Activated CD4-positive, alpha-beta T cell treated with anti-CD3 and anti-CD28 coated beads for 4 hours (primary cell): ENCODE data around the gene CDC42EP5.

Experiments
- DNase-seq, 2 donors: peaks; one replicate each; pipeline ENCODE4 v3.0.0-alpha.2; 2020

The CDC42EP5 gene

GRCh38 chr19:54461613-54462012, 11.5 kb downstream of the CDC42EP5 start:
- no peak for DNase-seq

GRCh38 chr19:54461210-54461609, 11.9 kb downstream of the CDC42EP5 start:
- DNase-seq = no peak

DNA sequence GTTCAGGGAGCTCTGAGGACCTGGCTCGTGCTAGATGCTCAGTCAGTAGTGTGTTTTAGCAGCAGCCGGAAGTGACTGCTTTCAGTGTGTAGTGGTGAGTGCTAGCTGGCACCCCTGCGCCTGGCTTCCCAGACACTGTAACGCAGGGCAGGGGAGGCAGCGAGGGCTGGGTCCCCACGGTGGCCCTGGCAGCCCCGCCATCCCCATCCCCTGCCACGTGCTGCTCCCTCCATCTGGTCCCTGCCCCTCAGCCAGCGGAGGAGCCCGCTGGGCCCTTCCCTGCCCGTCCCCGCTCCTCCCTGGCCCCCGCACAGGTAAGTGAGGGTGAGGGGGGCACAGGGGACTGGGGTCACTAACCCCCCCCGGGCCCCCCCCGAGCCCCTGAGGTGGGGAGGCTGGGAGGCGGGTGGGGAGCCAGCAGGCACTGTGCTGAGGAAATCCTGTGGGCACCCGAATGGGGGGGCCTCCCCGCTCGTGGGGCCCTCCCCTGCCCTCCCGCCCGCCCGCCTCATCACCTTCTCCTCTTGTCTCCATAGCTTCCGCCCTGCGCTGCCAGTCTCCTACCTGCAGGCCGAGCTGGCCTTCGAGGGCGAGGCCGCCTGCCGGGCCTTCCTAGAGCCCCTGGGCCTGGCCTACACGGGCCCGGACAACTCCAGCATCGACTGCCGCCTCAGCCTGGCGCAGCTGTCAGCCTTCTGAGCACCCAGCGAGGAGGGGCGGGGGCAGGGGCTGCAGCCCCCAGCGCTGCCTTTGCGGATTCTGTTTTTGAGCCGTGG, 12.7 kb downstream of the CDC42EP5 start:
- no peak for DNase-seq

DNA sequence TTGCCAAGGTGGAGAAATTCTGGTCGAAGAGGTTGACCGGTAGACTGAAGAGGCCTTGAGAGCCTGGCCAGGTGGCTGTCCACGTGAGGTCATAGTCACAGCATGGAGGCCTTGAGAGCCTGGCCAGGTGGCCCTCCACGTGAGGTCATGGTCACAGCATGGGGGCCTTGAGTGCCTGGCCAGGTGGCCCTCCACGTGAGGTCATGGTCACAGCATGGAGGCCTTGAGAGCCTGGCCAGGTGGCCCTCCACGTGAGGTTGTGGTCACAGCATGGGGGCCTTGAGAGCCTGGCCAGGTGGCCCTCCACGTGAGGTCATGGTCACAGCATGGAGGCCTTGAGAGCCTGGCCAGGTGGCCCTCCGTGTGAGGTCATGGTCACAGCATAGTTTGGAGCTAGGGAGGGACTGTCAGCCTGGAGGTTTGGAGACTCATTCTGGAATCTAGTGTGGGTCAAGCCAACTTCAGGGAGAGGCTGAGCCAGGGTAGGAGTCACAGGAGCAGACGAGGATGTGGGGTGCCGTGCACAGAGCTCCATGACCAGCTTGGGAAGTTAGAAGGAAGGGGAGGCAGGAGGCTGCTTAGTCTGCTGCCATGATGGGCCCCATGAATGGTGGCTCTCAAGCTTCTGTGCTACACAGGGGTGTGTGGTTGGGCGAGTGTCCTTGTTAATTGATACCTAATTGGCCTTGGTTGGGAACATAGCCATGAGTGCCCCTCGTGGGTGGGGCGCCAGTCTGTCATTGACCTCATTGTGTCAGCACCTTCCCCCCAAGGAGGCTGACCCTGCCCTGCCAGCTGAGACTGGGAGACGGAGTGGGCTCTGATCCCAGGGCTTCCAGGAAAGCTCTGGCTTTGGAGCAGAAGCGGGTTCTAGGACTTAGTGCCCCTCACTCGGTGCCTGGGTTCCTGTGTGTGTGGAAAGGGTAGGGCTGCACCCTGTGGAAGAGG, 13.5 kb downstream of the CDC42EP5 start:
- DNase-seq = no peak

- no peak for DNase-seq
These were observed 14.3 kb downstream of the CDC42EP5 start for GRCh38 chr19:54458648-54459281.

DNA sequence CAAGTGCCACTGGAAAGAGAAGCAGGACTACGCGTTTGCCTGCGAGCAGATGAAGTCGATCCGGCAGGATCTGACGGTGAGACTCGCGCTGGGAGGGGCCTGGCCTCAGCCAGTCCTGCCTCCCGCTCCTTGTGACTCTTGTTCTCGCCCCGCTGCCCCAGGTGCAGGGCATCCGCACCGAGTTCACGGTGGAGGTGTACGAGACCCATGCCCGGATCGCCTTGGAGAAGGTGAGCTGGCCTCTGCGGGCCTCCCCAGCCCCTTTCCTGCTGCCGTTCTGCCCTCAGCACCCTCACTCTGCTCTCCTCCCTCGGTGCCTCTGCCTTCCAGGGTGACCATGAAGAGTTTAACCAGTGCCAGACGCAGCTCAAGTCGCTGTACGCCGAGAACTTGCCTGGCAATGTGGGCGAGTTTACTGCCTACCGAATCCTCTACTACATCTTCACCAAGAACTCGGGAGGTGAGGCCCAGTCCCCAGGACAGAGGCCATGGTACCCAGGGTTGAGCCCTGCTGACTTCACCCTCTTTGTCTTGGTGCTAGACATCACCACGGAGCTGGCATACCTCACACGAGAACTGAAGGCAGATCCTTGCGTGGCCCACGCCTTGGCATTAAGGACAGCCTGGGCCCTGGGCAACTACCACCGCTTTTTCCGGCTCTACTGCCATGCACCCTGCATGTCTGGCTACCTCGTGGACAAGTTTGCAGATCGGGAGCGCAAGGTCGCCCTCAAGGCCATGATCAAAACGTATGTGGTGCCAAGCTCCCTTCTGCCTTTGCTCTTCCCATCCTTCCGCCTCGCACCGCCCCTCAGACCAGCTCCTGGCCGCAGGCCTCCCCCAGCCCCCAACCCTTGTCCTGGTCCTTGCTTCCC, 15.1 kb downstream of the CDC42EP5 start:
- no peak for DNase-seq

DNA sequence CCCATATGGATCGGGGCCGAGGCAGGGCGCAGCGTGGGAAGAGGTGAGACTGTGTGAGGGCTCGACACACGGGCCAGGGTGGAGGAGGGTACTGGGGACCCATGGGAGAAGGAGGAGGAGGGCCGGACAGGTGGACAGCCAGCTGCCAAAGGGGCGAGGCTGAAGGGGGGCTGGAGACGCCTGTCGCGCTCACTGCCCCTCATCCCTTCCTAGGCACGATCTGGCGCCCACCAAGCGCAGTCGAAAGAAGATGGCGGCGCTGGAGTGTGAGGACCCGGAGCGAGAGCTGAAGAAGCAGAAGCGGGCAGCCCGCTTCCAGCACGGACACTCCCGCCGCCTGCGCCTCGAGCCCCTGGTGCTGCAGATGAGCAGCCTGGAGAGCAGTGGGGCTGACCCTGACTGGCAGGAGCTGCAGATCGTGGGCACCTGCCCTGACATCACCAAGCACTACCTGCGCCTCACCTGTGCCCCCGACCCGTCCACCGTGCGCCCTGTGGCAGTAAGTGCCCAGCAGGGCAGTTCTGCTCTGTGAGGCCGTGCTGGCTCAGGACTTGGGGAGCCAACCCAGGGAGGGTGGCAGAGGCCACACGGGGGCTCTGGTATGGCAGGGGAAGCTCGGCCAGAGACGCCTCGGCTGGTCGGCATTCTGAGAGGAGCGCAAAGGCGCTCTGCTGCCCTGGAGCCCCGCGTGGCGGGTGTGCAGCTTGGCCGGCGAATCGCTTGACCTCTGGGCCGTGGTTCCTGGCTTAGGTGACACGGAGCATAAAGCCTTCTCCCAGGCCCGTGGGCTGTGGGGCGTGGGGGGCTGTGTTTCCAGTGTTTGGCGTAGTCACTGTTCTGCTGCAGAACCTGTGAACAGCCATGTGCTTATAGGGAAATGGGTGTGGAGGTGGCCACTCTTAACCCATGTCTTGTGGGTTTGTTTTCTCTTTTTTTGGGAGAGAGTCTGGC, 16.4 kb downstream of the CDC42EP5 start:
- no peak for DNase-seq

- no peak for DNase-seq
These were observed 17.2 kb downstream of the CDC42EP5 start for GRCh38 chr19:54455786-54456422.

DNA sequence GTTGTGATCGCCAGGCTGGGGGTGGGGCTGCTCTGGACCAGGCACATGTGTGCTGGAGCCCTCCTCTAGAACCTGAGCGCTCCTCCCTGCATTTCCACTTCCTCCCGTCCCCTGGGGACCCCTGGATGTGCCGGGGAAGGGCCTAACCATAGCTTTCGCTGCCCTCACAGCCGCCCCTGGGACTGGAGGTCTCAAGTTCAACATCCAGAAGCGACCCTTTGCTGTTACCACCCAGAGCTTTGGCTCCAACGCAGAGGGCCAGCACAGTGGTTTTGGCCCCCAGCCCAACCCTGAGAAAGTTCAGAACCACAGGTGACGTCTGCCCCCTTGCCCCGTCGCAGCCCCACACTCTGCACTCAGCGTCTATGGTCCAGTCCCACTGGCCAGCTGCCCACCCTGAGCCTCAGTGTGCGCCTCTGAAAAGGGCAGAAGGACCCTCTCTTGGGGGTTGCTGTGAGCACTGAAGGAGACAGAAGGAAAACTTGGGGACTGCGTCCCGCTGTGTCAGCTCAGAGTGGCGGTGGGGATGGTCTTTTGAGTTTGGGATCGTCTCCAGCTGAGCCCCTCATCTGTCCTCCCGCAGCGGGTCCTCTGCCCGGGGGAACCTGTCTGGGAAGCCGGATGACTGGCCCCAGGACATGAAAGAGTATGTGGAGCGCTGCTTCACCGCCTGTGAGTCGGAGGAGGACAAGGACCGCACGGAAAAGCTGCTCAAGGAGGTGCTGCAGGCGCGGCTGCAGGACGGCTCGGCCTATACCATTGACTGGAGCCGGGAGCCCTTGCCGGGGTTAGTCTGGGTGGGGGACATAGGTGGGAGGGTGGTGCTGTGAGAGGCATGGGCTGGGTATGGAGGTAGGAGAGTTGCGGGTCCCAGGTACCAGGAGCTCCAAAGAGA, 18.1 kb downstream of the CDC42EP5 start:
- no peak for DNase-seq

- DNase-seq = no peak
These were observed 18.9 kb downstream of the CDC42EP5 start for GRCh38 chr19:54453921-54454780.

GRCh38 chr19:54452626-54453025, 20.5 kb downstream of the CDC42EP5 start:
- no peak for DNase-seq

GRCh38 chr19:54451997-54452396, 21.1 kb downstream of the CDC42EP5 start:
- DNase-seq = no peak

DNA sequence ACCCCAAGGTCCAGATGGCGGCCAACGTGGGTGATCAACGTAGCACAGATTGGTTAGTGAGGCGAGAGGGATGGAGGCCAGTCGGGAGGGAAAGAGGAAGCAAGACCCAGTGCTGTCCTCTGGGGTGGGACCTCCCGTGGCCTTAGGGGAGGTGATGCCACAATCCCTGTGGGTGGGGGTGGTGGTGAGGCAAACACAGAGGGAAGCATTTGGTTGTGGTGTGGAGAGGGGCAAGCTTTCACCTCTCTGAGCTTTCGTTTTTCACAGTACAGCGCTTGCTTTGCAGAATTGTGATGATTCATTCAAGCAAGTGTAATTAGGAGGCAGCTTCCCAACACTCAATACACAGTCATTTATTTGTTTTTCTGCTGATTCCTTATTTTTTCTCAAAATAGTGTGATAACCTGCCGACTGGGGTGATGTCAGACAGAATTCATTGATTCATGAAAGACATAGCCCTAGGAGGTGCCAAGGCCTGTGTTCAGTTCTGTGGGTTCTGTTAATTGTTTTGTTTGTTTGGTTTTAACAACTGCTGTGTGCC, 21.7 kb downstream of the CDC42EP5 start:
- no peak for DNase-seq

- no peak for DNase-seq
These were observed 23.4 kb downstream of the CDC42EP5 start for GRCh38 chr19:54449701-54450069.

DNA sequence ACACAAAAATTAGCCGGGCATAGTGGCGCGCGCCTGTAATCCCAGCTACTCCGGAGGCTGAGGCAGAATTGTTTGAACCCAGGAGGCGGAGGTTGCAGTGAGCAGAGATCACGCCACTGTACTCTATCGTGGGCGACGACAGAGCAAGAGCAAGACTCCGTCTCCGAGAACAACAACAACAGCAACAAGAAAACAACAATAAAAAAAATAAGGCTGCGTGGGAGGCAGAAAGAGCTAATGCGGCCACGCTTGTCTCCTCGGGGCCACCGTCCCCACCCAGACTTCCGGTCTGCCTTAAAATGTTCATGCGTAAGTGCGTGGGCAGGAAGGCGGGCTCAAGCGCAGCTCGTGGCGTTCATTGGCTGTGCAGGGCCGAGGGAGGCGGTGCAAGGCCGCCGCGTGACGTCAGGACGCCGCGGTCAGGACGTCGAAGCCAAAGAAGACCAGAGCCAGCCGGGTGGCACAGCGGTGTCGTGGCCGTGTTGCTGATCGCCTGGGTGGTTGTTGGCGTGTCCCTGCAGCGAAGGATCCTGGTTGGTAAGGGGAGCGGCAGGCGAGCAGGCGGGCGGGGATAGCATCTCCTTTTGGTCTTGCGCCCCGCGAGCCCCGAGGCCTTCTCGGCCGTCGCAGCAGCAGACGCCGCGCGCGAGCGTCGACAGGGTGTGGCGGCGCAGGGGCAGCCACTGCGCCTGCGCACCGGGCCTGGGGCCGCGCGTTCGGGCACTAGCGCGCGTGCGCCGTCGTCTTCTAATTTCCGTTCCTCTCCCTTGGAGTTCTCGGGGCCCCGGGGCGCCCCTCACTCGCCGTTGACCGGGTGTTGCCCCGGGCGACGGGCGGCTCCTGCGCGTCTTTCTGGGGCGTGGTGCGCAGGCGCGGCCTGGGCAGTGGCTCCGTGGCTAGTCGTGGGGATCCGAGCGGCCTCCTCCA, 24.1 kb downstream of the CDC42EP5 start, which contains the start of gene LENG8:
LENG8 (plus strand) TSS at position 426 of the 927 bp plus-strand sequence. CDS start 2,146 bp downstream, outside the sequence.
- peak; percentile 96 to 97 for DNase-seq

GRCh38 chr19:54448040-54448773, 24.9 kb downstream of the CDC42EP5 start:
- peak; percentile 42 for DNase-seq
